Body of pancreas (tissue), 4 donors: ENCODE results near the gene RASAL1. TPM values are rescaled to one million over a fixed set of nuclear protein-coding genes. Genes with fewer than 3 reads are reported as not detected.

Experiments used
- ATAC-seq: fragments of 150-250 bp; one replicate; pipeline ENCODE4 v1.9.1; 2016
- DNase-seq, 4 donors: peaks; one replicate each; pipeline ENCODE4 v3.0.0-alpha.2; 2019
- H3K27ac ChIP-seq, 4 donors: fragments of 200-600 bp; sonication (generic); 1 replicate in 3 of 4; 2 replicates in 1 of 4; pipeline versions ENCODE4 v1.5.1 to v1.6.1; 2016 to 2019; ENCODE audit warnings: mild to moderate bottlenecking in 1 of 4, mixed read lengths in 1 of 4, moderate library complexity in 1 of 4
- H3K27me3 ChIP-seq, 2 donors: fragments of 200-600 bp; sonication (generic); one replicate each; pipeline ENCODE4 v1.6.0; 2016; ENCODE audit warnings: mild to moderate bottlenecking in 1 of 2
- H3K36me3 ChIP-seq, 2 donors: fragments of 200-600 bp; sonication (generic); replicated peaks in 1 of 2; 2 replicates each; pipeline ENCODE4 v1.5.1; 2016; ENCODE audit warnings: low read depth in 2 of 2; ENCODE audit not compliant: insufficient read depth in 1 of 2
- H3K4me1 ChIP-seq: fragments of 200-600 bp; sonication (generic); one replicate; pipeline ENCODE4 v1.6.0; 2016
- H3K4me3 ChIP-seq, 2 donors: fragments of 200-600 bp; sonication (generic); 1 replicate in 1 of 2; 2 replicates in 1 of 2; pipeline ENCODE4 v1.5.1; 2016 to 2019
- H3K9me3 ChIP-seq, 3 donors: fragments of 200-600 bp; sonication (generic); 1 replicate in 2 of 3; 2 replicates in 1 of 3; pipeline ENCODE4 v1.5.1; 2016
- CTCF ChIP-seq, 7 experiments: fragments of 450-650 bp in 4 of 7; fragments of 200-600 bp in 3 of 7; sonication (generic) in 3 of 7; IDR thresholded peaks; one replicate each; pipeline ENCODE4 v1.5.1; 2016 to 2019; ENCODE audit warnings: antibody characterized with exemption in 7 of 7
- POLR2A ChIP-seq, 3 donors: fragments of 450-650 bp; IDR thresholded peaks; one replicate each; pipeline ENCODE4 v1.6.1; 2016; ENCODE audit warnings: antibody characterized with exemption in 3 of 3, mild to moderate bottlenecking in 2 of 3
- WGBS, 2 donors: methylation state at CpG; one replicate each; pipeline ENCODE4 v1.1.5; 2017; 5-methylcytosine and 5-hydroxymethylcytosine counted together
- intact Hi-C: fragments of 100-400 bp; cut with DNase I; formaldehyde crosslinking; loops from one replicate; pipeline ENCODE4 v1.15.1; 2023
- total RNA-seq, 2 donors: library from RNA; depleted of rRNA; stranded (reverse); fragments of >200 nt; gene quantifications; one replicate each; pipeline ENCODE4 v1.1.0, GENCODE V29; 2016

RASAL1 gene
- total RNA-seq, 2 donors from 2014 or later = 0.66 to 2.1 TPM

- H3K4me3 ChIP-seq = peak overlapping the region; percentile 36 to 45
- intact Hi-C loops = loop anchor here (5.0 kb wide), 1 partner anchor 36 kb away; no protein-coding TSS in a partner anchor
- peaks cover 0 to 7% of the 10 kb centered on the region in 2 donors for H3K27me3 ChIP-seq
- peak overlapping the region in 2 of 4 donors; percentile 55 to 57 for H3K27ac ChIP-seq
- ATAC-seq = no peak
- 8 to 13% methylated on average over 8 of the region's 8 CpGs for WGBS, 2 donors
- no peaks in the 10 kb centered on the region for H3K9me3 ChIP-seq
- H3K4me1 ChIP-seq = peaks cover 19% of the 10 kb centered on the region
- TF ChIP-seq CTCF (IDR thresholded peaks at IDR 0.05) (no peak), POLR2A (IDR thresholded peaks at IDR 0.05) (no peak)
- DNase-seq = no peak
- no peaks in the 10 kb centered on the region for H3K36me3 ChIP-seq
Observed at GRCh38 chr12:113056381-113056630, 79.3 kb downstream of the RASAL1 start.

- peaks cover 19% of the 10 kb centered on the region for H3K4me1 ChIP-seq
- H3K4me3 ChIP-seq = no peak overlapping the region
- H3K27ac ChIP-seq = peak overlapping the region in 2 of 4 donors; percentile 55 to 57
- no peak for ATAC-seq
- intact Hi-C loops = loop anchor here (5.0 kb wide), 1 partner anchor 37 kb away; no protein-coding TSS in a partner anchor
- H3K9me3 ChIP-seq = no peaks in the 10 kb centered on the region
- TF ChIP-seq CTCF (IDR thresholded peaks at IDR 0.05) (no peak), POLR2A (IDR thresholded peaks at IDR 0.05) (no peak)
- peaks cover 0 to 7% of the 10 kb centered on the region in 2 donors for H3K27me3 ChIP-seq
- DNase-seq = no peak
- H3K36me3 ChIP-seq = no peaks in the 10 kb centered on the region
- WGBS, 2 donors = 75 to 78% methylated on average over 11 to 13 of the region's 13 CpGs
Observed at GRCh38 chr12:113055594-113056380, 79.8 kb downstream of the RASAL1 start.

- Histone ChIP-seq H3K9me3 (no peaks in the 10 kb centered on the region), H3K4me1 (peaks cover 19% of the 10 kb centered on the region), H3K27me3 (peaks cover 0 to 7% of the 10 kb centered on the region in 2 donors), H3K4me3 (no peak overlapping the region), H3K36me3 (no peaks in the 10 kb centered on the region), H3K27ac (no peak overlapping the region)
- TF ChIP-seq CTCF (IDR thresholded peaks at IDR 0.05) (no peak), POLR2A (IDR thresholded peaks at IDR 0.05) (no peak)
- ATAC-seq (no peak), DNase-seq (no peak)
- intact Hi-C loops = loop anchor here (5.0 kb wide), 3 partner anchors 37 to 117 kb away; no protein-coding TSS in a partner anchor
- 59 to 62% methylated on average over 4 of the region's 4 CpGs for WGBS, 2 donors
Observed at GRCh38 chr12:113054948-113055486, 80.5 kb downstream of the RASAL1 start.

- H3K27ac ChIP-seq = no peak overlapping the region
- ATAC-seq (no peak), DNase-seq (no peak)
- H3K4me1 ChIP-seq = peaks cover 13% of the 10 kb centered on the region
- H3K27me3 ChIP-seq = peaks cover 0 to 7% of the 10 kb centered on the region in 2 donors
- 56 to 71% methylated on average over 3 to 4 of the region's 4 CpGs for WGBS, 2 donors
- intact Hi-C loops = loop anchor here (5.0 kb wide), 2 partner anchors 105 to 120 kb away; no protein-coding TSS in a partner anchor
- no peaks in the 10 kb centered on the region for H3K9me3 ChIP-seq
- TF ChIP-seq CTCF (IDR thresholded peaks at IDR 0.05) (no peak), POLR2A (IDR thresholded peaks at IDR 0.05) (no peak)
- H3K36me3 ChIP-seq = no peaks in the 10 kb centered on the region
- H3K4me3 ChIP-seq = no peak overlapping the region
Observed at GRCh38 chr12:113052326-113052725, 83.2 kb downstream of the RASAL1 start.
